K562 (cell line): ENCODE data around the gene WDR90. TPM values are rescaled to one million over a fixed set of nuclear protein-coding genes. Genes with fewer than 3 reads are reported as not detected.
A peak's percentile ranks its signal among the peaks of the same experiment; 100 is the strongest.

Source experiments
- ATAC-seq: fragments of 200-7000 bp; cut with Tn5 transposase; 3 replicates; pipeline ENCODE4 v1.9.1; 2020; ENCODE audit warnings: moderate library complexity
- BruUV-seq: library from RNA; stranded (reverse); fragments of 400-500 nt; replicated peaks from 2 replicates; lab custom pipeline; 2021; lab: Mats Ljungman, UMichigan
- CTCF ChIA-PET: fragments of 300-600 bp; formaldehyde crosslinking; extraction: SDS; loops from one replicate; lab custom pipeline; 2021; ENCODE audit warnings: low intra/inter-chr PET ratio; lab: Yijun Ruan, JAX
- POLR2A ChIA-PET: fragments of 300-600, 350-650 bp; sonication (Branson Sonifier 250); formaldehyde crosslinking; extraction: SDS; loops from one replicate; lab custom pipeline; 2021; ENCODE audit warnings: antibody characterized with exemption, inconsistent platforms; lab: Yijun Ruan, JAX
- DNase-seq, 4 experiments: peaks; one replicate each; pipeline versions ENCODE4 v3.0.0 to v3.0.0-alpha.2; 2011 to 2018; ENCODE audit warnings: low spot score in 3 of 4, mixed read lengths in 3 of 4; ENCODE audit errors: extremely low read depth in 1 of 4
- FAIRE-seq: peaks from 2 replicates; lab custom pipeline; 2011; peaks lifted over from hg19 to GRCh38; lab: Jason Lieb, UNC
- H2AFZ ChIP-seq: 2 replicates; pipeline ENCODE4 v1.6.0; 2011; ENCODE audit warnings: low read depth, low read length, control low read depth, inconsistent platforms
- H3K27ac ChIP-seq: fragments of 200-600 bp; 3 replicates; pipeline ENCODE4 v1.8.0; 2011; ENCODE audit warnings: low read depth, mild to moderate bottlenecking, control low read depth, inconsistent platforms, low read length, moderate library complexity, mixed read lengths; ENCODE audit errors: extremely low read depth
- H3K27me3 ChIP-seq, 2 experiments: fragments of 300-600 bp in 1 of 2; 2 replicates in 1 of 2; 3 replicates in 1 of 2; pipeline versions ENCODE4 v1.6.0 to v1.8.0; 2011; ENCODE audit warnings: inconsistent platforms in 2 of 2, low read length in 2 of 2, mild to moderate bottlenecking in 1 of 2, mixed read lengths in 1 of 2, moderate library complexity in 1 of 2; ENCODE audit not compliant: control insufficient read depth in 2 of 2, insufficient read depth in 2 of 2
- H3K36me3 ChIP-seq: fragments of 300-600 bp; 3 replicates; pipeline ENCODE4 v1.8.0; 2011; ENCODE audit warnings: mild to moderate bottlenecking, low read length, inconsistent platforms; ENCODE audit not compliant: control insufficient read depth, insufficient read depth
- H3K4me1 ChIP-seq, 2 experiments: fragments of 200-600 bp in 1 of 2; replicated peaks in 1 of 2; 2 replicates in 1 of 2; 3 replicates in 1 of 2; pipeline versions ENCODE4 v1.5.1 to v1.8.0; 2011; ENCODE audit warnings: inconsistent platforms in 2 of 2, low read length in 2 of 2, mild to moderate bottlenecking in 1 of 2, mixed read lengths in 1 of 2, moderate library complexity in 1 of 2; ENCODE audit not compliant: control insufficient read depth in 2 of 2, insufficient read depth in 2 of 2
- H3K4me2 ChIP-seq: 2 replicates; pipeline ENCODE4 v1.6.1; 2011; ENCODE audit warnings: low read length, control low read depth, inconsistent platforms, mixed read lengths; ENCODE audit not compliant: insufficient read depth
- H3K4me3 ChIP-seq: fragments of 200-600 bp; sonication (generic), shearing (Covaris generic); 2 replicates; pipeline ENCODE4 v1.5.1; 2016; ENCODE audit warnings: control low read depth, inconsistent platforms
- H3K79me2 ChIP-seq: fragments of 200-600 bp; 3 replicates; pipeline ENCODE4 v1.8.0; 2011; ENCODE audit warnings: low read length, inconsistent platforms; ENCODE audit not compliant: control insufficient read depth, insufficient read depth
- H3K9ac ChIP-seq, 2 experiments: 2 replicates each; pipeline versions ENCODE4 v1.6.0 to v1.6.1; 2011; ENCODE audit warnings: low read depth in 2 of 2, low read length in 2 of 2, control low read depth in 1 of 2, inconsistent platforms in 1 of 2, mild to moderate bottlenecking in 1 of 2, mixed read lengths in 1 of 2; ENCODE audit not compliant: insufficient read depth in 1 of 2
- H3K9me1 ChIP-seq: one replicate; pipeline ENCODE4 v1.6.0; 2011; ENCODE audit warnings: inconsistent platforms, mild to moderate bottlenecking, low read length, moderate library complexity; ENCODE audit not compliant: control insufficient read depth, insufficient read depth
- H3K9me3 ChIP-seq: replicated peaks from 2 replicates; pipeline ENCODE4 v1.5.1; 2011; ENCODE audit warnings: low read depth, low read length, inconsistent platforms; ENCODE audit not compliant: control insufficient read depth, insufficient read depth
- H4K20me1 ChIP-seq: replicated peaks from 2 replicates; pipeline ENCODE4 v1.6.1; 2011; ENCODE audit warnings: low read length, inconsistent platforms, mixed read lengths; ENCODE audit not compliant: control insufficient read depth, insufficient read depth
- ARNT ChIP-seq, 2 experiments: fragments of 450-650 bp; IDR thresholded peaks; 2 replicates each; pipeline ENCODE4 v1.6.1; 2016; ENCODE audit warnings: mild to moderate bottlenecking in 1 of 2
- BRD9 ChIP-seq: fragments of 450-650 bp; IDR thresholded peaks from 2 replicates; pipeline ENCODE4 v1.6.1; 2018; ENCODE audit warnings: low read depth; ENCODE audit not compliant: partially characterized antibody
- HDGF ChIP-seq: fragments of 450-650 bp; IDR thresholded peaks from 2 replicates; pipeline ENCODE4 v1.6.1; 2016
- HEY1 ChIP-seq: fragments of 250-450 bp; sonication (Bioruptor Pico); IDR thresholded peaks from 2 replicates; pipeline ENCODE4 v1.5.0; 2020; ENCODE audit warnings: mild to moderate bottlenecking, moderate library complexity, borderline replicate concordance
- HNRNPL ChIP-seq: fragments of 200-400 bp; formaldehyde crosslinking; IDR thresholded peaks from 2 replicates; pipeline ENCODE4 v1.6.1; 2017; ENCODE audit warnings: low read depth, mild to moderate bottlenecking, low read length
- PHF20 ChIP-seq: fragments of 450-650 bp; IDR thresholded peaks from 2 replicates; pipeline ENCODE4 v1.6.1; 2018; ENCODE audit not compliant: partially characterized antibody
- RB1 ChIP-seq: fragments of 450-650 bp; IDR thresholded peaks from 2 replicates; pipeline ENCODE4 v1.6.1; 2017; ENCODE audit warnings: low read depth, mild to moderate bottlenecking
- RBFOX2 ChIP-seq: fragments of 200-400 bp; formaldehyde crosslinking; IDR thresholded peaks from 2 replicates; pipeline ENCODE4 v1.6.1; 2017; ENCODE audit warnings: low read depth, mild to moderate bottlenecking, low read length, moderate library complexity
- RHOXF2B ChIP-seq: fragments of 250-450 bp; sonication (Bioruptor Pico); conservative IDR thresholded peaks from 2 replicates; pipeline ENCODE4 v1.5.1; 2021
- ZFX ChIP-seq: sonication (generic); formaldehyde crosslinking; IDR thresholded peaks from 2 replicates; pipeline ENCODE4 v1.8.0; 2022; ENCODE audit warnings: mild to moderate bottlenecking, missing genetic modification reagents, moderate library complexity
- WGBS: fragments of 100-300 bp; shearing (Covaris generic); methylation state at CpG from one replicate; pipeline ENCODE4 v1.1.6; 2016; ENCODE audit warnings: low coverage, mixed read lengths; ENCODE audit not compliant: insufficient coverage; ENCODE audit errors: missing lambda C conversion rate; 5-methylcytosine and 5-hydroxymethylcytosine counted together
- in situ Hi-C: fragments of 300-500 bp; cut with MboI; formaldehyde crosslinking; loops from 4 replicates; pipeline ENCODE4 v1.15.0; 2018; ENCODE audit warnings: inconsistent platforms, mixed read lengths
- intact Hi-C: fragments of 100-400 bp; cut with micrococcal nuclease; formaldehyde crosslinking; loops from 2 replicates; pipeline ENCODE4 v1.14.2; 2022
- polyA plus RNA-seq, 8 experiments: library from polyadenylated mRNA; depleted of rRNA in 4 of 8; stranded (reverse) in 5 of 8; unstranded in 3 of 8; fragments of >200 nt; fragmentation: Nextera tagmentation in 2 of 8; fragmentation: Illumina TruSeq in 1 of 8; extraction: Ambion mirVana in 2 of 8; extraction: Trizol in 1 of 8; gene quantifications; 2 replicates each; pipeline versions ENCODE4 v1.2.1 to v1.2.3, GENCODE V29; 2011 to 2014; ENCODE audit warnings: inconsistent platforms in 1 of 8, missing spikeins in 1 of 8
- total RNA-seq, 7 experiments: library from RNA; depleted of rRNA in 6 of 7; stranded (reverse); fragments of >200 nt in 6 of 7; fragmentation: Illumina TruSeq in 2 of 7; extraction: Trizol in 2 of 7; gene quantifications; 2 replicates each; pipeline versions ENCODE4 v1.2.1 to v1.2.3, GENCODE V29; 2011 to 2021; ENCODE audit warnings: low replicate concordance in 1 of 7
- TF ChIP-seq, protein P1 (sequence below): fragments of 250-450 bp; sonication (Bioruptor Pico); IDR thresholded peaks from 2 replicates; pipeline ENCODE4 v1.5.0; 2022; ENCODE audit warnings: mild to moderate bottlenecking
- TF ChIP-seq, protein P2 (sequence below): fragments of 450-650 bp; conservative IDR thresholded peaks from 2 replicates; pipeline ENCODE4 v1.6.1; 2016; ENCODE audit warnings: missing genetic modification characterization, low read depth, mild to moderate bottlenecking, missing compliant biosample characterization, moderate library complexity

WDR90 gene
- total and polyA plus RNA-seq, 9 of the 15 experiments (the other 6 are each of a cell fraction or from before 2014, with no cell fraction given), result 0.44 to 12.6 (median 3.3) TPM

DNA sequence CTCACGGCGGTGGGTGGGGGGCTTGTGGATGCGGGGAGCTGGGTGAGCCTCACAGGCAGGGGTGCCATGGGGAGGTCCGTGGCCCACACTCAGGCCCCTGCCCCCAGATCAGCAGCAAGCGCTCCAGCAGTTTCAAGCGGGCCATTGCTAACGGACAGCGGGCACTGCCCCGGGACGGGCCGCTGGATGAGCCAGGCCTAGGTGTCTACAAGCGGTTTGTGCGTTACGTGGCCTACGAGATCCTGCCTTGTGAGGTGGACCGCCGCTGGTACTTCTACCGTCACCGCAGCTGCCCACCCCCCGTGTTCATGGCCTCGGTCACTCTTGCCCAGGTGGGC, 27.4 kb downstream of the WDR90 start:
- CTCF ChIA-PET, result no interaction called here
- Histone ChIP-seq H3K9ac (no peak overlapping the region), H3K9me3 (no peaks in the 10 kb centered on the region), H3K36me3 (peaks cover 43% of the 10 kb centered on the region), H3K79me2 (peaks cover 19% of the 10 kb centered on the region), H3K27me3 (no peaks in the 10 kb centered on the region), H3K4me3 (no peak overlapping the region), H3K4me1 (peaks cover 25 to 96% of the 10 kb centered on the region in 2 experiments), H2AFZ (no peak overlapping the region), H3K27ac (no peak overlapping the region), H3K9me1 (no peaks in the 10 kb centered on the region), H4K20me1 (peaks cover 13% of the 10 kb centered on the region; the same call in 1 of the 2 replicates), H3K4me2 (no peak overlapping the region)
- POLR2A ChIA-PET, result interaction anchor here (0.7 to 1.1 kb wide), 3 partner anchors 88 to 280 kb away, joined by 3 to 5 read pairs (median 3); no protein-coding TSS in a partner anchor
- FAIRE-seq (no peak), DNase-seq (no peak), ATAC-seq (no peak)
- WGBS, result 84% methylated on average over 20 of the region's 21 CpGs
- intact Hi-C loops (loop anchor here (5.0 kb wide), 1 partner anchor 39 kb away; the partner anchor contains the start of gene METTL26), in situ Hi-C loops (loop anchor here (10.0 kb wide), 1 partner anchor 282 kb away; the partner anchor contains the start of gene NME4)
- no TSS peak for BruUV-seq
- TF ChIP-seq ARNT (IDR thresholded peaks at IDR 0.05), result no peak
- no peak for TF ChIP-seq RB1
- TF ChIP-seq, protein P1, sequence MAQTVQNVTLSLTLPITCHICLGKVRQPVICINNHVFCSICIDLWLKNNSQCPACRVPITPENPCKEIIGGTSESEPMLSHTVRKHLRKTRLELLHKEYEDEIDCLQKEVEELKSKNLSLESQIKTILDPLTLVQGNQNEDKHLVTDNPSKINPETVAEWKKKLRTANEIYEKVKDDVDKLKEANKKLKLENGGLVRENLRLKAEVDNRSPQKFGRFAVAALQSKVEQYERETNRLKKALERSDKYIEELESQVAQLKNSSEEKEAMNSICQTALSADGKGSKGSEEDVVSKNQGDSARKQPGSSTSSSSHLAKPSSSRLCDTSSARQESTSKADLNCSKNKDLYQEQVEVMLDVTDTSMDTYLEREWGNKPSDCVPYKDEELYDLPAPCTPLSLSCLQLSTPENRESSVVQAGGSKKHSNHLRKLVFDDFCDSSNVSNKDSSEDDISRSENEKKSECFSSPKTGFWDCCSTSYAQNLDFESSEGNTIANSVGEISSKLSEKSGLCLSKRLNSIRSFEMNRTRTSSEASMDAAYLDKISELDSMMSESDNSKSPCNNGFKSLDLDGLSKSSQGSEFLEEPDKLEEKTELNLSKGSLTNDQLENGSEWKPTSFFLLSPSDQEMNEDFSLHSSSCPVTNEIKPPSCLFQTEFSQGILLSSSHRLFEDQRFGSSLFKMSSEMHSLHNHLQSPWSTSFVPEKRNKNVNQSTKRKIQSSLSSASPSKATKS (CRISPR knock-in tag), result no peak
- TF ChIP-seq BRD9, result no peak
- no peak for TF ChIP-seq PHF20
- TF ChIP-seq RBFOX2, result 0 out of 2 replicates have a peak, but pooled peaks have one; percentile 30
- 0 out of 2 replicates have a peak, but pooled peaks have one; percentile 86 for TF ChIP-seq HNRNPL
- TF ChIP-seq ZFX (CRISPR knock-in tag), result no peak
- TF ChIP-seq HDGF, result no peak
- no peak for TF ChIP-seq RHOXF2B
- no peak for TF ChIP-seq HEY1 (CRISPR knock-in tag)
- TF ChIP-seq, protein P2, sequence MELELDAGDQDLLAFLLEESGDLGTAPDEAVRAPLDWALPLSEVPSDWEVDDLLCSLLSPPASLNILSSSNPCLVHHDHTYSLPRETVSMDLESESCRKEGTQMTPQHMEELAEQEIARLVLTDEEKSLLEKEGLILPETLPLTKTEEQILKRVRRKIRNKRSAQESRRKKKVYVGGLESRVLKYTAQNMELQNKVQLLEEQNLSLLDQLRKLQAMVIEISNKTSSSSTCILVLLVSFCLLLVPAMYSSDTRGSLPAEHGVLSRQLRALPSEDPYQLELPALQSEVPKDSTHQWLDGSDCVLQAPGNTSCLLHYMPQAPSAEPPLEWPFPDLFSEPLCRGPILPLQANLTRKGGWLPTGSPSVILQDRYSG (tag), result no peak
